ENCODE results near the gene ATXN1.

Gene ATXN1

GRCh38 chr6:16747232-16748024 lies 13.8 kb downstream of the ATXN1 start:
- Histone ChIP-seq H3K79me2 (ENCODE audit: insufficient read depth, low read length) (no peaks in the 10 kb centered on the region), H2AFZ (ENCODE audit: low read depth, low read length, severe bottlenecking) (no peak overlapping the region), H4K20me1 (ENCODE audit: low read depth, low read length) (no peaks in the 10 kb centered on the region), H3K9ac (ENCODE audit: low read length) (no peak overlapping the region), H3K27me3 (ENCODE audit: low read length) (no peaks in the 10 kb centered on the region), H3K27ac (ENCODE audit: low read depth, low read length) (no peak overlapping the region), H3K36me3 (ENCODE audit: low read length) (no peaks in the 10 kb centered on the region), H3K4me2 (ENCODE audit: low read depth, low read length, poor library complexity, severe bottlenecking) (no peak overlapping the region), H3K4me3 (ENCODE audit: insufficient read depth, low read length, poor library complexity, severe bottlenecking) (no peak overlapping the region), H3K9me3 (ENCODE audit: insufficient read depth, low read length) (no peaks in the 10 kb centered on the region), H3K9me2 (replicated peaks; ENCODE audit: insufficient read depth, low read length) (no peaks in the 10 kb centered on the region), H3F3A (ENCODE audit: insufficient read depth) (no peaks in the 10 kb centered on the region)
- TF ChIP-seq CTCF (IDR thresholded peaks at IDR 0.05; ENCODE audit: insufficient read depth, low read length, poor library complexity, severe bottlenecking): no peak
- TF ChIP-seq EZH2phosphoT487 (conservative IDR thresholded peaks at IDR 0.05; ENCODE audit: low read length): no peak

- no peak overlapping the region for H2AFZ ChIP-seq (ENCODE audit: low read depth, low read length, severe bottlenecking)
Measured at GRCh38 chr6:16746812-16747211, 14.4 kb downstream of the ATXN1 start.

GRCh38 chr6:16746401-16746800 lies 14.9 kb downstream of the ATXN1 start:
- no peaks in the 10 kb centered on the region for H3K36me3 ChIP-seq (ENCODE audit: low read length)
- no peaks in the 10 kb centered on the region for H4K20me1 ChIP-seq (ENCODE audit: low read depth, low read length)
- H3K79me2 ChIP-seq (ENCODE audit: insufficient read depth, low read length): no peaks in the 10 kb centered on the region
- H3K4me3 ChIP-seq (ENCODE audit: insufficient read depth, low read length, poor library complexity, severe bottlenecking): no peak overlapping the region
- H3K9ac ChIP-seq (ENCODE audit: low read length): no peak overlapping the region
- TF ChIP-seq CTCF (IDR thresholded peaks at IDR 0.05; ENCODE audit: insufficient read depth, low read length, poor library complexity, severe bottlenecking): no peak
- TF ChIP-seq EZH2phosphoT487 (conservative IDR thresholded peaks at IDR 0.05; ENCODE audit: low read length): no peak
- no peak overlapping the region for H3K4me2 ChIP-seq (ENCODE audit: low read depth, low read length, poor library complexity, severe bottlenecking)
- no peaks in the 10 kb centered on the region for H3F3A ChIP-seq (ENCODE audit: insufficient read depth)
- no peaks in the 10 kb centered on the region for H3K9me3 ChIP-seq (ENCODE audit: insufficient read depth, low read length)
- H3K9me2 ChIP-seq (replicated peaks; ENCODE audit: insufficient read depth, low read length): no peaks in the 10 kb centered on the region
- no peak overlapping the region for H3K27ac ChIP-seq (ENCODE audit: low read depth, low read length)
- H3K27me3 ChIP-seq (ENCODE audit: low read length): no peaks in the 10 kb centered on the region
- H2AFZ ChIP-seq (ENCODE audit: low read depth, low read length, severe bottlenecking): no peak overlapping the region

More at GRCh38 chr6:16746812-16747211, 14.4 kb downstream of the ATXN1 start:
- TF ChIP-seq CTCF (IDR thresholded peaks at IDR 0.05; ENCODE audit: insufficient read depth, low read length, poor library complexity, severe bottlenecking): no peak
- no peak for TF ChIP-seq EZH2phosphoT487 (conservative IDR thresholded peaks at IDR 0.05; ENCODE audit: low read length)
- no peak overlapping the region for H3K4me2 ChIP-seq (ENCODE audit: low read depth, low read length, poor library complexity, severe bottlenecking)
- H3K79me2 ChIP-seq (ENCODE audit: insufficient read depth, low read length): no peaks in the 10 kb centered on the region
- no peak overlapping the region for H3K27ac ChIP-seq (ENCODE audit: low read depth, low read length)
- H3K36me3 ChIP-seq (ENCODE audit: low read length): no peaks in the 10 kb centered on the region
- no peak overlapping the region for H3K4me3 ChIP-seq (ENCODE audit: insufficient read depth, low read length, poor library complexity, severe bottlenecking)
- no peaks in the 10 kb centered on the region for H3K9me2 ChIP-seq (replicated peaks; ENCODE audit: insufficient read depth, low read length)
- H3K9me3 ChIP-seq (ENCODE audit: insufficient read depth, low read length): no peaks in the 10 kb centered on the region
- H3K27me3 ChIP-seq (ENCODE audit: low read length): no peaks in the 10 kb centered on the region
- no peaks in the 10 kb centered on the region for H4K20me1 ChIP-seq (ENCODE audit: low read depth, low read length)
- H3F3A ChIP-seq (ENCODE audit: insufficient read depth): no peaks in the 10 kb centered on the region
- no peak overlapping the region for H3K9ac ChIP-seq (ENCODE audit: low read length)
